ENCODE data around the gene SUGP1.
"Not testable (repeated sequence)": the region's sequence is repeated elsewhere in the genome, so short reads cannot be mapped to it uniquely, and the experiment has no call there.

SUGP1 gene

DNA sequence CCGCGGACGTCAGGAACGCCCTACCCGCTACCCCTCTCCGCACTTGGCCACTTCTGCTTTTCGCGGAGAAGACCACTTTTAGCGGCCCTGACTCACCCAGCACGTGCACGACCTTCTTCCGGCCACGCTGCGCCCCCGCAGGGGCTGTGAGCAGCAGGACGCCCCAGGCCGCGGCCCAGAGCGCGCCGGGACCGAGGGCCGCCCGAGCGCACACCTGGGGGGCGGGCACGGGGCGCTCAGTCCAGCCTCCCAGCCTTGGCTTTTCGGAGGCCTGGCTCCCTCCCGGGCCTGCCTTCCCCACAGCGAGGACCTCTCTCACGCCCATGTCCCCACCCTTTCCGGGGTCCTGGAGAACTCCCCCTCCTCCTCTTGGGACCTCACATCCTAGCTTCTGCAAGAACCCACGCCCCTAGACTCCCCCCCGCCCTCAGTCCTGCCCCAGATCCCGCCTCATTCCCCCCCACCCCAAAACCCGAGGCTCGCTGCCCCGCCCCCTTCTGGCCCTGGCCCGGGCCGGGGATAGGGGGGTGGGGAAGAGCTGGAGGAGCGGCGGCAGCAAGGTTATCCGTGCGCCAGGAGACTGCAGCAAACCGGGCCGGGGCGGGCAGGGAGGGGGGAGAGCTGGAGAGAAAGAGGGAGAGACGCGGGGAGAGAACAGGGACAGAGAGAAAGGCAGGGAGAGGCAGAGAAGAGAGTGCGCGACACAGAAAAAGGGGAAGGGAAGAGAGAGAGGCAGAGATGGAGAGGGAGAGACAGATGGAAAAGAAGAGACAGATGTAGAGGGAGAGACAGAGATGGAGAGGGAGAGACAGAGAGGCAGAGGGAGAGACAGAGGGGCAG, 58.7 kb downstream of the SUGP1 start:
- DNase-seq: peak; percentile 78

- no peak for DNase-seq
Measured at GRCh38 chr19:19260417-19261214, 59.7 kb downstream of the SUGP1 start.

GRCh38 chr19:19259741-19260140, 60.6 kb downstream of the SUGP1 start:
- peak; percentile 84 for DNase-seq

GRCh38 chr19:19258589-19259338, 61.5 kb downstream of the SUGP1 start:
- no peak for DNase-seq

- DNase-seq: no peak
Measured at GRCh38 chr19:19257836-19258588, 62.3 kb downstream of the SUGP1 start.

GRCh38 chr19:19257137-19257536, 63.2 kb downstream of the SUGP1 start:
- no peak for DNase-seq

DNA sequence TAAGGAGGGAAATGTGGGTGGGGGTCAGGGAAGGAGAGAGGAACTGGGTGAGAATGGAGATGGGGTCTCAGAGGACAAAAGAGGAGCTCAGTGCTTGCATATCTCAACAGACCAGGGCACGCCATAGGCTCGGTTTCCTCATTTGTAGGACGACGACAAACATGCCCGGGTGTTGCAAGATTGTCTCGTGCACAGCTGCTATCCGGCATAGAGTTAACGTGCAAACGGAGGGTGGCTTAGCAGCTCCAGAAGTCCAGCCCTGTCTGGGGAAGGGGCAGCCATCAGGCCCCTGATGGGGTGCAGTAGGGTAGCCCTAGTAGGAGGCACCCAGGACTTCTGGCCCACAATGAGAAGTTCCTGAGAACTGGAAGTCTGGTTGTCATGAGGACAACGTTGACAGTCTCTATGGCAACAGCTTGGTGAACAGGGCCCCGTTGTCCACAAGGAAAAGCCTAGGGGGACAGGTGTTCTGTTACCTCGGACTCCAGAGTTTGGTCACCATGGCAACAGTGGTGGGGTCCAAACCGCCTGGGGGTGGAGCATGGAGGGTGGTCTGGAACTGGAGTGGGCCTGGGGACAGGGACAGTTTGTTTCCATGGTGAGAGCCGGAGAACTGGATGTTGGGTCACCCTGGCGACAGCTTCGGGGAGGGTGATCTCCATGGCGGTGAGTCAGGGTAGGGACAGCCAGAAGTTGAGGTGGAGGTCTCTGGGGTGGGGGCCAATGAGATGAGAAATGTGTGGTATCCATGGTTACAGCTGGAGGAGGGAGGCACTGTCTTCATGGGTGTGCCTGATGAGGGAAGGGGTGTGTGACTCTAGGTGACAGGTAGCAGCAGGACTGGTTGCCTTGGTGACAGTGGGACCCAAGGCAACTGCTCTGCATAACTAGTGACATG, 64.0 kb downstream of the SUGP1 start:
- DNase-seq: no peak

GRCh38 chr19:19253409-19253808, 66.9 kb downstream of the SUGP1 start:
- DNase-seq: not testable (repeated sequence)

- no peak for DNase-seq
Measured at GRCh38 chr19:19250196-19250801, 70.0 kb downstream of the SUGP1 start.

DNA sequence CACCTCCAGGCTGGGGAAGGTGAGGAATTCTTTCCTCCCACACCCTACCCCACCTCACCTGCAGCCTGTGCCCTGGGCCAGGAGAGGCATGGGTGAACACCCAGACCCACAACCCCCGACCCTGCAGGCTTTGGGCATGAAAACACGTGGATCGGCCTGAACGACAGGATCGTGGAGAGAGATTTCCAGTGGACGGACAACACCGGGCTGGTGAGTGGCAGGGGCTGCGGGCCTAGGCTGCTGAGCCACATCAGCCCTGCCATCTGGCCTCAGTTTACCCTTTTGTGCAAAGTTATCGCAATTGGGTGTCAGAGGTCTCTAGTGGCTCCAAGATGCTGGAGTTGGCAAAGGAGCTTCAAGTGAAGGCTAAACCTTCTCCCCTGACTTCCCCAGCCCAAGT, 79.8 kb downstream of the SUGP1 start:
- DNase-seq: no peak

- DNase-seq: no peak
Measured at GRCh38 chr19:19239675-19240074, 80.6 kb downstream of the SUGP1 start.

DNA sequence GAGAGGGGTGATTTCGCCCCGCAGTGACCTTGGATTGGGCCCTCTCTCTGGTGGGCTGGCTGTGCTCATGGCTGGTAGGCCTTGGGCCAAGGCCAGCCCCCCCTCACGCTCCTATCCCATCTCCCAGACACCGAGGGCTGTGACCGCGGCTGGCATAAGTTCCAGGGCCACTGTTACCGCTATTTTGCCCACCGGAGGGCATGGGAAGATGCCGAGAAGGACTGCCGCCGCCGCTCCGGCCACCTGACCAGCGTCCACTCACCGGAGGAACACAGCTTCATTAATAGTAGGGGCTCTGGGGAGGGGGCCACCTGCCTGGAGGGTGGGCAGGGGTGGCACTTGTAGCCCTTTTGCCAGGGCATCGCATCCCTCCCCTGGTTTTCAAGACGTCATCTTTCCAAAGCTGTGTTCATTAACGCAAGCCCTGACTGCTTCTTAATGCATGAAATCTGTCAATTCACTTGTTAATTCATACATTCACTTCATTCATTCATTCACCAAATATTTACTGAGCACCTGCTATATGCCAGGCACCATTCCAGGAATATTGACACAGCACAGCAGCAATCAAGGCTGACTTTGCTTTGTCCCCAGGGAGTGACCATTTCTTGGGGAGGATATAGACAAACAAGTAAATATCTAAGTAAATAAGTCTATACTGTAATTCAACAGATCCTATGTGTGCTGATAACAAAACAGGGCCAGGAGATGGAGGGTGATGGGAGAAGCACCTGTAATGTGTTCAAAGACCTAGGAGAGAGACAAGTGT, 82.0 kb downstream of the SUGP1 start:
- DNase-seq: no peak

DNA sequence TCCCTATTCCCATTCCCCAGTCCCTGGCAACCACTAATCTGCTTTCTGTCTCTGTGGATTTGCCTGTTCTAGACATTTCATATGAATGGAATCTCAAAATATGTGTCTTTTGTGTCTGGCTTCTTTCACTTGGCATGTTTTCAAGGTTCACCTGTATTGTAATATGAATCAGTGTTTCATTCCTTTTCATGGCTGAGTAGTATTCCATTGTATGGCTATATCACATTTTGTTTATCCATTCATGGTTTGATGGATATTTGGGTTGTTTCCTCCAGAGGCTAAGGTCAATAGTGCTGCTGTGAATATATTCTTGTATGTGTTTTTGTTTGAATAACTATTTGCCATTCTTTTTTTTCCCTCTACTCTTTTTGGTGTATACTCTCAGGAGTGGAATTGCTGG, 84.1 kb downstream of the SUGP1 start:
- no peak for DNase-seq

DNA sequence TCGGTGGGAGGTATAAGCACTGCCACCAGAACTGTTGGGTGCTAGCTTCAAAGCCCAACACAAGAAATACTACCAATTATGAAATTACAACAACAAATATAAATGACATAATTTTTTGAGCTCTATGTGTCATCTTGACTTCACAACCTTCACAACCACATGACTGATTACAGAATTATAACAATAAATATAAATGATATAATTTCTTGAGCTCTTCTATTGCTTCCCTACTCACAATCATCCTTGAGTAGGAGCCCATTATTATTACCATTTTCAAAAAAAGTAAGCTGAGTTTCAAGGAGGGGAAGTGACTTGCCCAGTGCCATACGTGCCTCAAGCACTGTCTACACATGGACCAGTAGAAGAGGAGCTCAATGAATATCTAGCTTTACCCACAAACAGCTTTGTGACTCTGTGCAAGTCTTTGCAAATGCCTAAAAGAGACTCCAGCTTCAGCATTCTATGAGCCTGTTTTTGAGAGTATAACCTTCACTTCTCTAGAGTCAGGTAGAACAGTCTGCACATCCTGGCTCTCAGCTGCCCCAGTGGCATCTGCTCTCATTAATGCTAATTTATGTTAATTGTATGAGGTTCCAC, 86.0 kb downstream of the SUGP1 start:
- DNase-seq: no peak

DNA sequence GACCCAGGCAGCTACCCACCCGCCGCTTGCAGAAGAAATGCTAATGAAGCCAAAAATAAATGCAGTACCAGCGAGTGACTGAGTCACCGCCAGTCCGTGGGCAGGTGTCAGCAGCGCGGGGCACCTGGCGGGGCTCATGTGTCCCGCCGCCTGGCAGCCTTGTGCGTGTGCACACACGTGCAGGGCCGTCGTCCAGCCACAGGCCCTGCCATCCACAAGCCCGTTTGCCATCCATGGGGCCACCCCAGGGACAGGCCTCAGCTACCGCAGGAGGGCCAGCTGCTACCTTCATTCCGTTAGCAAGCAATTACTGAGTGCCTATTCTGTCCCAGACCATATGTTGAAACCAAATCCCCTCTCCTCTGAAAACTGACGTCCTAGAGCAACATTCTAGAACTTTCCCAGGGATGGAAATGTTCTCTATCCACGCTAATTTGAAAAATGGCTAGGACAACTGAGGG, 88.0 kb downstream of the SUGP1 start:
- no peak for DNase-seq

GRCh38 chr19:19230999-19231398, 89.3 kb downstream of the SUGP1 start:
- no peak for DNase-seq

DNA sequence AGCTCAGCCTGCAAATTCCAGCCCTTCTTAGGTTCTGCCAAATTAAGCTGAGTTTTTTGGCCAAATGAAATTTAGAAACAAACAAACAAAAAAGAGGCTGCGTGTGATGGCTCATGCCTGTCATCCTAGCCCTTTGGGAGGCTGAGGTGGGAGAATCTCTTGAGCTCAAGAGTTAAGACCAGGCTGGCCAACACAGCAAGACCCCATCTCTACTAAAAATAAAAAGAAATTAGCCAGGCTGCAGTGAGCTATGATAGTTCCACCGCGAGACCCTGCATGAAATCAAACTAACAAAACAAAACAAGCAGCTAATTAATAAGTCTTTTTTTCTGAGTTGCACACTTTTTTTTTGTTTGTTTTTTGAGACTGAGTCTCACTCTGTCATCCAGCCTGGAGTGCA, 90.6 kb downstream of the SUGP1 start:
- DNase-seq: no peak

GRCh38 chr19:19227217-19227616, 93.1 kb downstream of the SUGP1 start:
- no peak for DNase-seq

DNA sequence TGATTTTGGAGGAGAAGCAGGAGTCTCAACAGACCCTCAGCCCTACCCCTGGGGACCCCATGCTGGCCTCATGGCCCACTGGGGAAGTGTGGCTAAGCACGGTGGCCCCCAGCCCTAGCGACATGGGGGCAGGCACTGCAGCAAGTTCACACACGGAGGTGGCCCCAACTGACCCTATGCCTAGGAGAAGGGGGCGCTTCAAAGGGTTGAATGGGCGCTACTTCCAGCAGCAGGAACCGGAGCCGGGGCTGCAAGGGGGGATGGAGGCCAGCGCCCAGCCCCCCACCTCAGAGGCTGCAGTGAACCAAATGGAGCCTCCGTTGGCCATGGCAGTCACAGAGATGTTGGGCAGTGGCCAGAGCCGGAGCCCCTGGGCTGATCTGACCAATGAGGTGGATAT, 93.6 kb downstream of the SUGP1 start:
- DNase-seq: no peak

DNA sequence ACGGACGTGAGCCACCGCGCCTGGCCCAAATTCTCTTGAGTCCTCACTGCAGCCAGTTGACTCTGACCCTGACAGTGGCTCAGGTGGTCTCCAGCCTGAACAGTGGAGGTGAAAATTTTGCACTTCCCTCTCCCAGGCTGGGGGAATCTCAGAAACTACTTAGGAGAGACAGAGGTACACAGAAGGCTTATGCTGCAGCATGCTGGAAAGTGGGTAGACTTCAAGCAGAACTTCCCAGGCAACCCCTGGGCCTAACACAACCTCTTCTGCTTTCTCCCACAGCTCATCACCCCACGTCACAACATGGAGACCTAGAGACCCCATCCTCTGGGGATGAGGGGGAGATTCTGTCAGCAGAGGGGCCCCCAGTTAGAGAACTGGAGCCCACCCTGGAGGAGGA, 94.1 kb downstream of the SUGP1 start:
- DNase-seq: no peak
